ENCODE results near the gene DDX50.
A peak's percentile ranks its signal among the peaks of the same experiment; 100 is the strongest.
"Not testable (repeated sequence)": the region's sequence is repeated elsewhere in the genome, so short reads cannot be mapped to it uniquely, and the experiment has no call there.

Gene DDX50

DNA sequence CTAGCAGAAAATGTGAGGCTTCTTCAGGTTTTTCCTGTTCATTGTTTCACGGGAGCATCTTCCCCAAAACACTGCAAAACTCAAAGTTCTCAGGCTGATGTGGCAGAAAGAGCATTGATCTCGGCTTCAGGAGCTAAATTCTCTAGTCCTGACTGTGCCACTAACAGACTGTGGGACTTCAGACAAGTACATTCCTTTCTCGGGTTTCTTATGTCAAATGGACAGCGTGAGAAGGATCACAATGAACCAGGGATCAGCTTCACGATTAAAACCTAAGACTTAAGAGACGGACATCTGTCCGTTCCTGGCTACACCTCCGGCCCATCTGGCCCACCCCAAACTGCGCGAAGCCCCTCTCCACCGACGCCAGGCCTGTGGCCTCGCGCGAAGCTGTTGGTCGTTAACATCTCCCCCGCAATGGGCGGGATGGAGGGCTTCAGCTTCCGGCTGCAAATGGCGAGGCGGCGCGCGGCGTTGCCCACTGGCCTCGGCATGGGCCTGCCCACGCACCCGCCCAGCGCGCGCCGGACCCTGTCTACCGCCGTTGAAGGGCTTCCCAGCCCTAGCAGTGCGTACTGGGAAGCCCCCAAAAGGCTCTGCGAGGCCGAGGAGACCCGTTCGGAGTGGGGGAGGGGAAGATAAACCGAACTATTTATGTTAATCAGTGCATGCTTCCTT, 549 bp upstream of the DDX50 start:
- peak; percentile 44 for DNase-seq (ENCODE audit: low spot score)

DNA sequence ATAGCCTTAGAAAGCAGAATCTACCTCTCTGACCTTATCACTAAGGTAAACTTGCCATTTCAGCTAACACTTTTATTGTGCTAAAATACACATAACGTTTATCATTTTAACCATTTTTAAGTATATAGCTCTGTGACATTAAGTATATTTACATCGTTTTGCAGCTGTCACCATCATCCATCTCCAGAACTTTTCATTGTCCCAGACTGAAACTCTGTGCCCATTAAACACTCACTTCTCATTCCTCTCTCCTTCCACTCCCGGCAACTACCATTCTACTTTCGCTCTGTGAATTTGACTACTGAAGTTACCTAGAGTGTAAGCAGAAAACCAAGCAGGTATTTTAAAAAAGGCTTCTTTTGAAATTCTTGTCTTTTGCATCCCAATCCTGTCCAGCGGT, 1.3 kb downstream of the DDX50 start:
- no peak for DNase-seq (ENCODE audit: low spot score)

DNA sequence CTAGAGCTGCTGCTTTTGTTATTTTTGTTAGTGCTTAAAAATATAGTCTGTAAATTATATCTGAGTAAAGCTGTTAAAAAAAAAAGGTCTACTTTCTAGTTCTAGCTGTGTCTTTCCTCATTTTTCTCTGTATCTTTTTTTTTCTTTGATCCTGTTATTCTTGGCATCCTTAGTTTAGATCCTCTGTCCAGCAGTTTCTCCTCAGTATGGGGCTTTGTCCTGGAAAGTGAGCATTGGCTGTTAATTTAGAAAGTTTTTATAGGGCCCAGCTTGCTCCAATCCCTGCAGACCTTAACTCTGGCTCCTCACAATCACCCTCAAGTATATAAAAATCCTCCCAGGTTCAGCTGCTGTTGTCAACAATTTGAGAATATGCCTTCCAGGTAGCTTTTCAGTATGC, 23.5 kb downstream of the DDX50 start:
- DNase-seq (ENCODE audit: low spot score) = no peak

DNA sequence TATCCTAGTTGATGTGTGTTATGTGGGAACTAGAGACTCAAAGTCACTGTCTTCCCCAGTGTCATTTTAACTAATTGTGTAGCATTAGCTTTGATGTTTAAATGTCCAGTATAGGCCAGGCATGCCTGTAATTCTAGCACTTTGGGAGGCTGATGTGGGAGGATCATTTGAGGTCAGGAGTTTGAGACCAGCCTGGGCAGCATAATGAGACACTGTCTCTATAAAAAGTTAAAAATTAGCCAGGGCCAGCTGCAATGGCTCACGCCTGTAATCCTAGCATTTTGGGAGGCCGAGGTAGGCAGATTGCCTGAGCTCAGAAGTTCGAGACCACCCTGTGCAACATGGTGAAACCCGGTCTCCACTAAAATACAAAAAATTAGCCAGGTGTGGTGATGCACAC, 24.4 kb downstream of the DDX50 start:
- no peak for DNase-seq (ENCODE audit: low spot score)

DNA sequence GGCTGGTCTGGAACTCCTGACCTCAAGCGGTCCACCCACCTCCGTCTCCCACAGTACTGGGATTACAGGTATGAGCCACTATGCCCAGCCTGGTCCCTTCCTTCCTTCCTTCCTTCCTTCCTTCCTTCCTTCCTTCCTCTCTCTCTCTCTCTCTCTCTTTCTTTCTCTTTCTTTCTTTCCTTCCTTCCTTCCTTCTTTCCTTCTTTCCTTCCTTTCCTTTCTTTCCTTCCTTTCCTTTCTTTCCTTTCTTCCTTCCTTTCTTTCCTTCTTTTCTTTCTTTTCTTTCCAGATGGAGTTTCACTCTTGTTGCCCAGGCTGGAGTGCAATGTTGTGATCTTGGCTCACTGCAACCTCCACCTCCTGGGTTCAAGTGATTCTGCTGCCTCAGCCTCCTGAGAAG, 28.0 kb downstream of the DDX50 start:
- DNase-seq (ENCODE audit: low spot score) = not testable (repeated sequence)

DNA sequence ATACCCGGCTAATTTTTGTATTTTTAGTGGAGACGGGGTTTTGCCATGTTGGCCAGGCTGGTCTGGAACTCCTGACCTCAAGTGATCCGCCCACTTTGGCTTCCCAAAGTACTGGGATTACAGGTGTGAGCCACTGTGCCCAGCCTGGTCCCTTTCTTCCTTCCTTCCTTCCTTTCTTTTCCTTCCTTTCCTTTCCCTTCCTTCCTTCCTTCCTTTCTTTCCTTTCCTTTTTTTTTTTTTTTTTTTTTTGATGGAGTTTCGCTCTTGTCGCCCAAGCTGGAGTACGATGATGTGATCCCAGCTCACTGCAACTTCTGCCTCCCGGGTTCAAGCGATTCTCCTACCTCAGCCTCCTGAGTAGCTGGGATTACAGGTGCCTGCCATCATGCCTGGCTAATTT, 28.8 kb downstream of the DDX50 start:
- DNase-seq (ENCODE audit: low spot score) = not testable (repeated sequence)

DNA sequence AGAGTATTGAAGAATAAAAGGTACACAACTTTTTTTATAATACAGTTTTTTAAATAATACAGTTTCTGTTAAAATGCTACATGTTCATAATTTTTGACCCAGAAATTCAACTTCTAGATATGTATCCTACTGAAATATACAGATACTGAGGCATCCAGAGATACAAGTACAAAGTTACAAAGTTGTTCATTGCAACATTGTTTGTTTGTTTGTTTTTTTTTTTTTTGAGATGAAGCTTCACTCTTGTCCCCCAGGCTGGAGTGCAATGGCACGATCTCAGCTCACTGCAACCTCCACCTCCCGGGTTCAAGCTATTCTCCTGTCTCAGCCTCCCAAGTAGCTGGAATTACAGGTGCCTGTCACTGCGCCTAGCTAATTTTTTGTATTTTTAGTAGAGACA, 31.7 kb downstream of the DDX50 start:
- DNase-seq (ENCODE audit: low spot score) = not testable (repeated sequence)

DNA sequence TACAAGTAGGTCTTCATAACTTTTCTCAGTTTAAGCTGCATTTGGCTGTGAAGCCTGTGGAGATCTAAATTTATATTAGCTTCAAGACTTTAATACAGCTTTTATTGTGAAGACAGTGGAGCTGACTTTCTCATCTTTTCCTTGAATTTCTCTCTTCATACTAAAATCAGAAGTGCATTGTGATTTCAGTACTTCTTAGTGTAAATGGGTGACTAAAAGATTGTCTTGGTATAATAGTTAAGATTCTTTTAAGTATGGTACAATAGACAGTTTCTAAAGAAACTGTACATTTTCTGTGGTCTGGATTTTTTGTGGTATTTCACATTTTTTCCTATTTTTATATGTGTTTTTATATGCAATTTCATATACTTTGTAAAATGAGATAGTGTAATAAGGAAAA, 33.9 kb downstream of the DDX50 start:
- DNase-seq (ENCODE audit: low spot score) = no peak

DNA sequence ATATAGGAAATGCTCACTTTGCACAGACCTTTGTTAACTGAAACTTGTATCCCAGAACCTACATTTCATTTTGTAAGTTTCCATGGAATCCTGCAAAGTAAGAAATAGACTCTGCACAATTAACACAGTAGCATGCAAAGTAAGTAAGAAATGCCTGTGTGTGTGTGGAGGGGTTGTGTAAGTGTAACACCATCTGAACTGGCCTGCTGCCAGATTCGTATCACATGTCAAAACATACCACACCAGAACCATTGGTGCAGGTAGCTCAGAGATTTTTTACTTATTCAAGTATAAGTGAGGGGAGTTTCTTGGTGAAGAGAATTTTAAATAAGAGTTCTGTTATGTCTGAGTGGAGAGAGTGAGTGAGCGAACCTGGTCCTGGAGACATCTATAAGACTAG, 37.0 kb downstream of the DDX50 start:
- no peak for DNase-seq (ENCODE audit: low spot score)

DNA sequence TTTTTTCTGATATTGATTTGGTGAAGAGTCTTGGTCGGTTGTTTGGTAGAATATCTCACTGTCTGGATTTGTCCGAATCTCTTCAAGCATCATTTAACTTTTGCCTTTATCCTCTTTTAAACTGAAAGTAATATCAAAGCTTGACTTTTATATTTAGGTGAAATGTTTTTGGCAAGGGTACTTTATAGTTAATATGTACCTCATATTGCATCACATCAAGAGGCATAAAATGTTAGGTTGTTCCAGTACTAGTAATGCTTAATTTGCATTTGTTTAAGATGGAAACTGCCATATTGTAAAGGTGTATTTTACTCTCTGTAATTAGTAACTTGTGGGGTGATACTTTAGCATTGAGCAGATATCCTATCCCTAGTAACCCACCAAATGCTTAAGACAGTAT, 37.8 kb downstream of the DDX50 start:
- no peak for DNase-seq (ENCODE audit: low spot score)

DNA sequence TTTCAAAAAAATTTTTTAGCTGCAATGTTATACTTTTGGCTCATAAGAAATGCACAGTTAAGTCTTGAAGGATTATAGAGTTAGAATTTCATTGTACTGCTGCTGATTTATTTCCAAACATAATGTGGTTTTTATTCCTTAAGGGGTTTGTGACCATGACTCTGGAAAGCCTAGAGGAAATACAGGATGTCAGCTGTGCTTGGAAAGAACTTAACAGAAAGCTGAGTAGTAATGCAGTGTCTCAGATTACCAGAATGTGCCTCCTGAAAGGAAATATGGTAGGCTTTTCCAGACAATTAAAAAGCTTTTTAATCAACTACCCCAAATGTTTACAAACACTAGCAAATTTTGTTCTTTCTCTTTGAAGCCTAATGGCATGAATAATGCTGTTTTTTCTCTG, 39.8 kb downstream of the DDX50 start:
- not testable (repeated sequence) for DNase-seq (ENCODE audit: low spot score)

DNA sequence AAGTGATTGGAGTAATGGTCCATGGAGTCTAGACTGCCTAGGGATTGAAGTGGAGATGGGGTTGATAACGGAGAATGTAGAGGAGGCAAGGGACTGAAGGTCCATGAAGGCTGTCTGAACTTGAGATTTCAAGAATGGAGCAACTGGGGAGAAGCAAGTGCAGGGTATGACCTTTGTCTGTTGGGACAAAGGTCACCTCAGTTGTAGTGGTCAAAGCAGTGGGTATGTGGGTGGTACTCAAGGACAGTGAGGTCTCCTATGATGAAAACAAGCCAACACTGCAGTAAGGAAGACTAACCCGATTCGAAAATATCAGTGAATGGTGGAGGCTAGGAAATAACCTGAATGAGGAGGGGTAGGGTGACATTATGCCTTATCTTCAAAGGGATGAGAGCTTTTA, 49.5 kb downstream of the DDX50 start:
- DNase-seq (ENCODE audit: low spot score) = no peak

DNA sequence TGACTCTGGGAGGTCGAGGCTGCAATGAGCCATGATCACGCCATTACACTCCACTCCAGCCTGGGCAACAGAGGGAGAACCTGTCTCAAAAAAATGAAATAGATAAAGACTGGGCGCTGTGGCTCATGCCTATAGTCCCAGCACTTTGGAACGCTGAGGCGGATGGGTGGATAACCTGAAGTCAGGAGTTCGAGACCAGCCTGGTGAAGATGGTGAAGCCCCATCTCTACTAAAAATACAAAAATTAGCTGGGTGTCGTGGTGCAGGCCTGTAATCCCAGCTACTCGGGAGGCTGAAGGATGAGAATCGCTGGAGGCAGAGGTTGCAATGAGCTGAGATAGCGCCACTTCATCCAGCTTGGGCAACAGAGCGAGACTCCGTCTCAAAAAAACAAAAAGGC, 53.8 kb downstream of the DDX50 start:
- no peak for DNase-seq (ENCODE audit: low spot score)

DNA sequence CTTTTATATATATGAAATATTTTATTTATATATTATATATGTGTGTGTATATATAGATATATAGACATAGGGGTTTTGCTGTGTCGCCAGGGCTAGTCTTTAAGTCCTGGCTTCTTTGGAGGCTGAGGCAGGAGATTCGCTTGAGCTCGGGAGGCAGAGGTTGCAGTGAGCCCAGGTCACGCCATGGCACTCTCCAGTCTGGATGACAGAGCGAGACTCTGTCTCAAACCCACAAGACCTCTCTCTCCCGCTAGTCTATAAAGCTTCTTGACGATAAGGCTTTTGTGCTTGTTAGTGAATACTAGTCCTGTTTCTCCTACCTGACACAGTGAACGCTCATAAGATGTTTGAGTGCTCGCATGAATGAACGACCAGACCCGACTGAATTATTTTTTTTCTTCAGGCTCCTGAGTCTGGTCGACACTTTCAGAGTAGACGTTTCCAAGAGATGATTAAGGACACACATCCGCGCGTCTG, 54.3 kb downstream of the DDX50 start:
- DNase-seq (ENCODE audit: low spot score) = no peak

DNA sequence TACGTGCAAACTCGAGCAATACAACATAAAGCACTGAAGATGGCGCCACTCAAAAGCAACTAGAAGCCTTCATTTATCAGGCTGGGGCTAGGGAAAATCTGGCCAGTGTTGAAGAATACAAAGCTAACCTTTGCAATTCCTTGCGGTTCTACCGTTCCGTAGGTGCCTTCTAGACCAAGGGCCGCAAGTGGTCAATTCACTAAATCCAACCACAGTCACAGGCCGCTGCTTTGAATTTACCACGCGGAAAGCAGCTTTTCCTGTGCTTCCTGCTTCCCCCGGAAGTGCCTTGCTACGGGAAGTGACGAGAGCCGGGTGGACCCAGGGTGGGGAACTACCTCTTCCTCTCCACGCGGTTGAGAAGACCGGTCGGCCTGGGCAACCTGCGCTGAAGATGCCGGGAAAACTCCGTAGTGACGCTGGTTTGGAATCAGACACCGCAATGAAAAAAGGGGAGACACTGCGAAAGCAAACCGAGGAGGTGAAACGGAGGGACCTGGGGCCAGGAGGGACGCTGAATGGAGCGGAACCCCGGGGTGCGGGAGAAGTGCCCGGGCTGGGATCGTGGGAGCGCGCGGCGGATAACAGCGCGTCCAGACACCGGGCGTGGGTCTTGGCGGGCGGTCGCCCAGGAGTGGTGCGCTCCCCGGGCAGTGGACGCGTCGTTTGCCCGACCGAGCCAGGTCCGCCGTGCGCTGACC, 54.9 kb downstream of the DDX50 start, which contains the start of gene DDX21:
DDX21 (plus strand) TSS at position 339 of the 701 bp plus-strand sequence; CDS start at position 395, 56 bp downstream.
- DNase-seq (ENCODE audit: low spot score) = peak; percentile 97

DNA sequence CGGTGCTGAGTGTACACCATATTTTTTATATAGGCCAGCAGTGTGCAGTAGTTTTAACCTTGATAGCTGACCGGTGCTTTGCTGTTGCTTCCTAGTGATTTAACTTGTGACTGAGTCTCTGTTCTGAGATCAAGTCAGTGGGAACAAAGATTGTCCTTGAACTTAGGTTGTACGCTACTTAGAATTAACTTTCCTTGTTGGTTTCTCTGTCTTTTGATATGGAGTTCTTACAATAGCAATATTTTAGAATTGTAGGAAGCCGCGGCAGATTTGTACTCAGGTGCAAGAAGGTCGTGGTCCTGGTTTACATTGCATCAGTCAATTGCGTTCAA, 56.1 kb downstream of the DDX50 start:
- DNase-seq (ENCODE audit: low spot score) = no peak

DNA sequence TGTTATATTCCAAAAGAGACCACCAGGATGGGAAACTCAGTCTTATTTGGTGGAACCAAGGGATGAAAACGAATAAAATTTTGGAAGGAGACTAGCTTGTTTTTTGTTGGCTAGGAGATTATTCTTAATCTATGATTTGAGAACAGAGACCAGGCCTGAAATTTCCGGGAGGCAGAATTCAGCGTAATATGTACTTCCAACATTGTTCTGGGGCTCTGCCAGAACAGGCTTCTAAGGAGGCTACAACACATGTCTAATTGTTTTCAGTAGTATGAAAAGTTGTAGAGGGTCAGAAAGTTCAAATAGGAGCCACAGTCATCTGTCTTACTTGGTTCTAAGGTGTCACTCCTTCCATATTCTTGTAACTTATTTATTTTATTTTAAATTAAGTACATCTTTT, 56.5 kb downstream of the DDX50 start:
- no peak for DNase-seq (ENCODE audit: low spot score)

DNA sequence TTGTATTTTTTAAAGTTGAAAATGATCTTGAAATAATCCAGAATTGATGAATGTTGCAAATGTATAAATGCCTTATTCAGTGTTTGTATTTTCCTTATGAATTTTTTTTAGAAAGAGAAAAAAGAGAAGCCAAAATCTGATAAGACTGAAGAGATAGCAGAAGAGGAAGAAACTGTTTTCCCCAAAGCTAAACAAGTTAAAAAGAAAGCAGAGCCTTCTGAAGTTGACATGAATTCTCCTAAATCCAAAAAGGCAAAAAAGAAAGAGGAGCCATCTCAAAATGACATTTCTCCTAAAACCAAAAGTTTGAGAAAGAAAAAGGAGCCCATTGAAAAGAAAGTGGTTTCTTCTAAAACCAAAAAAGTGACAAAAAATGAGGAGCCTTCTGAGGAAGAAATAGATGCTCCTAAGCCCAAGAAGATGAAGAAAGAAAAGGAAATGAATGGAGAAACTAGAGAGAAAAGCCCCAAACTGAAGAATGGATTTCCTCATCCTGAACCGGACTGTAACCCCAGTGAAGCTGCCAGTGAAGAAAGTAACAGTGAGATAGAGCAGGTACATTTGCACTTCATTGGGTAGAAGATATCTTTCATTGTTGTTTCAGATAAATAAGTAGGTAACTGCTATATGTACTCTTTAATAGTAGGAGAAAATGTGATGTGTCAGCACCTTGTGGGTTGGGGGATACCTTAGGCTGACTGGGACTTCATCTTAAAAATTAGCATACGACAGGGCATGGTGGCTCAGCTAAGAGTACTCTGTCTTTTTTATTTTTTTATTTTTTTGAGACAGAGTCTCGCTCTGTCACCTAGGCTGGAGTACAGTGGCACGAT, 58.8 kb downstream of the DDX50 start:
- no peak for DNase-seq (ENCODE audit: low spot score)

DNA sequence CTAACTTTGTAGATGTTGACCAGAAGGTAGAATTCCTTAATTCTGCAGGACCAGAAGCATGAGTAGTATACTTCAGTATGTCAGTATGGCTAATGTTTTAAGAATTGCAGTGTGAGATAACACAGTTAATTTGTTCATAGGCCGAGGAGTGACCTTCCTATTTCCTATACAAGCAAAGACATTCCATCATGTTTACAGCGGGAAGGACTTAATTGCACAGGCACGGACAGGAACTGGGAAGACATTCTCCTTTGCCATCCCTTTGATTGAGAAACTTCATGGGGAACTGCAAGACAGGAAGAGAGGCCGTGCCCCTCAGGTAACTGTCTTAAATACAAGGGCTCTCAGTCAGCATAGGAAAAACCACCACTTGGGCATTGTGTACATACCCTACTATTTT, 62.0 kb downstream of the DDX50 start:
- DNase-seq (ENCODE audit: low spot score) = no peak

DNA sequence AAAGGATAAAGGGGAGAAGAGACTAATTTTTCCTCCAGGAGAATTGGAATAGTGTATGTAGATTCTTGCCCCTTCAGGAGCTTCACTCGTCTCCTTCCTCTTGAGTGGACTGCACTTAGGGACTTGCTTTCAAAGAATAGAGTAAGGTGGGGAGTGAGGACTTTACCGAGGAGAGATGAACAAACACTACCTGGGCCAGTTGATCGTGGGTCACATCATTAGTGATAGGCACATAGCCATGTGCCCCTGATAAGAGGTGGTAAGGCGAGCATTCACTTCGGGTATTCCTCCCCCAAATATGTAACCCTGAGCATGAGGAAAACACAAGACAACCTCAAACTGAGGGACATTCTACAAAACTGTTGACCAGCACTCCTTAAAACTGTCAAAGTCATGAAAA, 72.9 kb downstream of the DDX50 start:
- DNase-seq (ENCODE audit: low spot score) = no peak

DNA sequence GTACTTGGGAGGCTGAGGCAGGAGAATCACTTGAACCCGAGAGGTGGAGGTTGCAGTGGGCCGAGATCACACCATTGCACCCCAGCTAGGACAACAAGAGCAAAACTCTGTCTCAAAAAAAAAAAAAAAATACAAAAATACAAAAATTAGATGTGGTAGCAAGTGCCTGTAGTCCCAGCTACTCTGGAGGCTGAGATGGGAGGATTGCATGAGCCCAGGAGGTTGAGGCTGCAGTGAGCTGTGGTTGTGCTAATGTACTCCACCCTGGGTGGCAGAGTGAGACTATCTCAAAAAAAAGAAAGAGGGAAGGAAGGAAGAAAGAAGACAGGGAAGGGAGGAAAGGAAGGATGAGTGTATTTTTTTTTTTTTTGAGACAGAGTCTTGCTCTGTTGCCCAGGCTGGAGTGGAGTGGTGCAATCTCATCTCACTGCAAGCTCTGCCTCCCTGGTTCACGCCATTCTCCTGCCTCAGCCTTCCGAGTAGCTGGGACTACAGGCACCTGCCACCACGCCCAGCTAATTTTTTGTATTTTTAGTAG, 74.9 kb downstream of the DDX50 start:
- not testable (repeated sequence) for DNase-seq (ENCODE audit: low spot score)

DNA sequence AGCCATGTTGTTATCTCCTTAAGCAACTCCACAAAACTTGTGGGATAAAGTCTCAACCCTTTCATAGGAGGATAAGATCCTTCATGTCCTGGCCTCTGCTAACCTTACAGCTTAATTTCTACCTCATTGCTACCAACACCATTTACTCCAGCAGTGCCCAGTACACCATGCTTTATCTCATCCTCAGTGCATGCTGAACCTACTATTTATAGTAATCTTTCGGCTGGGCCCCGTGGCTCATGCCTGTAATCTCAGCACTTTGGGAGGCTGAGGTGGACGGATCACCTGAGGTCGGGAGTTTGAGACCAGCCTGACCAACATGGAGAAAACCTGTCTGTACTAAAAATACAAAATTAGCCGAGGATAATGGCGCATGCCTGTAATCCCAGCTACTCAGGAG, 78.6 kb downstream of the DDX50 start:
- DNase-seq (ENCODE audit: low spot score) = not testable (repeated sequence)

DNA sequence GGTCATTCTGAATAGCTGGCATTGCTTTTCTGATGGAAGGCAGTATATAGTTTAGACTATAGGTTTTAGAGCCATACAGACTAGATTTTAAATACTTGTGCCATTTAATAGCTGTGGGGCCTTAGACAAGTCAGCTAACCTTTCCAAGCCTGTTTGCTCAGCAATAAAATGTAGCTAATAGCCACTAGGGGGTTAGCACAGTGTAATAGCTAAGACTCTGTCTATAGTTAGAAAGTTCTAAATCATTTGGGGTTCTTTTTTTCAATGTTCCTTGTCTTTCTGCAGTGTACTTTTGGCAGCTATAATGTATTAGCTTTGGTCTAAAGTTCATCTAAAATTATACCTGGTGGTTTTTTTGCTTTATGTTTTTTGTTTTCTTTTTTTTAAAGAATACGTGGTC, 80.0 kb downstream of the DDX50 start:
- no peak for DNase-seq (ENCODE audit: low spot score)
